HepG2 (cell line): ENCODE results near the gene LIM2. TPM values are rescaled to one million over a fixed set of nuclear protein-coding genes. Genes with fewer than 3 reads are reported as not detected.
A peak's percentile ranks its signal among the peaks of the same experiment; 100 is the strongest.

Source experiments
- ARID4A ChIP-seq: sonication (generic); formaldehyde crosslinking; IDR thresholded peaks from 2 replicates; pipeline ENCODE4 v1.5.0; 2020; ENCODE audit warnings: mild to moderate bottlenecking, missing genetic modification reagents, borderline replicate concordance
- KDM6A ChIP-seq: IDR thresholded peaks from 2 replicates; pipeline ENCODE4 v1.6.1; 2016; ENCODE audit warnings: low read depth
- POLR2A ChIP-seq, 2 experiments: IDR thresholded peaks; 2 replicates each; pipeline ENCODE4 v1.6.1; 2011; ENCODE audit warnings: low read depth in 2 of 2, low read length in 2 of 2, mild to moderate bottlenecking in 1 of 2, moderate library complexity in 1 of 2; ENCODE audit not compliant: insufficient read depth in 1 of 2
- POLR2G ChIP-seq: fragments of 200-400 bp; formaldehyde crosslinking; IDR thresholded peaks from 2 replicates; pipeline ENCODE4 v1.6.1; 2018; ENCODE audit warnings: mild to moderate bottlenecking, low read depth, low read length, moderate library complexity
- PPARG ChIP-seq: conservative IDR thresholded peaks from 2 replicates; pipeline ENCODE4 v1.6.1; 2016; ENCODE audit warnings: missing biosample characterization, missing genetic modification reagents
- RBM22 ChIP-seq: fragments of 200-400 bp; formaldehyde crosslinking; optimal IDR thresholded peaks from 2 replicates; pipeline ENCODE3; 2017; ENCODE audit warnings: mild to moderate bottlenecking, low read length, moderate library complexity
- SOX13 ChIP-seq, 3 experiments: fragments of 450-650 bp in 1 of 3; sonication (generic) in 1 of 3; formaldehyde crosslinking in 1 of 3; IDR thresholded peaks in 2 of 3; conservative IDR thresholded peaks in 1 of 3; 2 replicates each; pipeline versions ENCODE4 v1.5.0 to v1.6.1; 2016 to 2020; ENCODE audit warnings: antibody characterized with exemption in 1 of 3, mild to moderate bottlenecking in 1 of 3, missing compliant biosample characterization in 1 of 3, missing genetic modification reagents in 1 of 3, moderate library complexity in 1 of 3
- SOX6 ChIP-seq, 2 experiments: fragments of 450-650 bp in 1 of 2; sonication (generic) in 1 of 2; formaldehyde crosslinking in 1 of 2; IDR thresholded peaks; 2 replicates each; pipeline versions ENCODE4 v1.4.0 to v1.6.1; 2017 to 2020; ENCODE audit warnings: antibody characterized with exemption in 1 of 2, mild to moderate bottlenecking in 1 of 2, missing genetic modification reagents in 1 of 2
- SP5 ChIP-seq: IDR thresholded peaks from 2 replicates; pipeline ENCODE4 v1.6.1; 2016; ENCODE audit warnings: low read depth, borderline replicate concordance
- TARDBP ChIP-seq: sonication (generic); formaldehyde crosslinking; IDR thresholded peaks from 2 replicates; pipeline ENCODE4 v1.8.0; 2022; ENCODE audit warnings: mild to moderate bottlenecking, missing genetic modification reagents
- TBX3 ChIP-seq: fragments of 450-650 bp; IDR thresholded peaks from 2 replicates; pipeline ENCODE4 v1.6.1; 2017; ENCODE audit warnings: antibody characterized with exemption, mild to moderate bottlenecking, inconsistent platforms, borderline replicate concordance
- ZBTB43 ChIP-seq: sonication (generic); formaldehyde crosslinking; conservative IDR thresholded peaks from 2 replicates; pipeline ENCODE4 v1.4.0; 2020; ENCODE audit warnings: missing genetic modification reagents
- ZNF572 ChIP-seq: sonication (generic); formaldehyde crosslinking; IDR thresholded peaks from 2 replicates; pipeline ENCODE4 v1.5.1; 2020; ENCODE audit warnings: mild to moderate bottlenecking, missing genetic modification reagents
- ZNF619 ChIP-seq: sonication (generic); formaldehyde crosslinking; IDR thresholded peaks from 2 replicates; pipeline ENCODE4 v1.4.0; 2020; ENCODE audit warnings: mild to moderate bottlenecking, missing genetic modification reagents
- ZNF709 ChIP-seq: sonication (generic); formaldehyde crosslinking; IDR thresholded peaks from 2 replicates; pipeline ENCODE4 v1.5.0; 2020; ENCODE audit warnings: mild to moderate bottlenecking, missing genetic modification reagents
- ZNF740 ChIP-seq: sonication (generic); formaldehyde crosslinking; IDR thresholded peaks from 2 replicates; pipeline ENCODE4 v1.4.0; 2020; ENCODE audit warnings: missing genetic modification reagents
- polyA plus RNA-seq, 8 experiments: library from polyadenylated mRNA; depleted of rRNA in 3 of 8; stranded (reverse) in 7 of 8; unstranded in 1 of 8; fragments of >200 nt; fragmentation: Illumina TruSeq in 4 of 8; extraction: Trizol in 4 of 8; gene quantifications; 2 replicates each; pipeline versions ENCODE4 v1.2.1 to v1.2.3, GENCODE V29; 2011 to 2016; ENCODE audit warnings: low read depth in 4 of 8, missing spikeins in 1 of 8, mixed read lengths in 1 of 8; ENCODE audit not compliant: insufficient read depth in 1 of 8
- total RNA-seq, 5 experiments: library from RNA; depleted of rRNA; stranded (reverse); fragments of >200 nt; fragmentation: Illumina TruSeq; extraction: Trizol; gene quantifications; 2 replicates each; pipeline ENCODE4 v1.2.3, GENCODE V29; 2016; ENCODE audit warnings: low read depth in 1 of 5

The LIM2 gene
- total and polyA plus RNA-seq, 2 of the 13 experiments (the other 11 are each of a cell fraction or from before 2014, with no cell fraction given): 1.3 TPM; not detected in 1

GRCh38 chr19:51347209-51347928 lies 40.4 kb downstream of the LIM2 start (continued):
- TF ChIP-seq SOX6 (IDR thresholded peaks at IDR 0.05): no peak
- peak; percentile 43 for TF ChIP-seq SOX6 (CRISPR knock-in tag; IDR thresholded peaks at IDR 0.05)
- TF ChIP-seq ZNF572 (CRISPR knock-in tag): no peak
- TF ChIP-seq PPARG: peak; percentile 30; the same call in 1 of the 2 replicates
- TF ChIP-seq SOX13 (IDR thresholded peaks at IDR 0.05): no peak
- TF ChIP-seq SOX13 (CRISPR knock-in tag; conservative IDR thresholded peaks at IDR 0.05 in 1 of 2, IDR thresholded peaks at IDR 0.05 in 1 of 2): peak in 1 of 2 experiments; percentile 40; a peak in 1 of 4 replicates
- TF ChIP-seq ZBTB43: peak; percentile 74; the same call in 1 of the 2 replicates
- 0 out of 2 replicates have a peak, but pooled peaks have one; percentile 22 for TF ChIP-seq ZNF740
- TF ChIP-seq RBM22: peak; percentile 22
- no peak for TF ChIP-seq ZNF709 (CRISPR knock-in tag)
- TF ChIP-seq ZNF619: no peak
- 0 out of 4 replicates have a peak, but pooled peaks have one; percentile 16 to 24 for TF ChIP-seq POLR2A (IDR thresholded peaks at IDR 0.05; ENCODE audit: insufficient read depth in 1 of 2, low read depth in 2 of 2, low read length in 2 of 2)
- 0 out of 2 replicates have a peak, but pooled peaks have one; percentile 29 for TF ChIP-seq SP5
- peak; percentile 52; the same call in 1 of the 2 replicates for TF ChIP-seq POLR2G
- peak; percentile 47; the same call in 1 of the 2 replicates for TF ChIP-seq TBX3
- TF ChIP-seq KDM6A (CRISPR knock-in tag): 0 out of 2 replicates have a peak, but pooled peaks have one; percentile 35
- 0 out of 2 replicates have a peak, but pooled peaks have one; percentile 19 for TF ChIP-seq ARID4A (CRISPR knock-in tag)
- peak; percentile 42 for TF ChIP-seq TARDBP (CRISPR knock-in tag)
